Measurements from ENCODE around the gene COL4A2.

Gene COL4A2

GRCh38 chr13:110472904-110473563 lies 165.9 kb downstream of the COL4A2 start:
- H3K36me3 ChIP-seq, result no peaks in the 10 kb centered on the region

GRCh38 chr13:110474713-110475112 lies 167.6 kb downstream of the COL4A2 start:
- H3K27me3 ChIP-seq, result no peaks in the 10 kb centered on the region

More at GRCh38 chr13:110472904-110473563, 165.9 kb downstream of the COL4A2 start:
- H3K4me2 ChIP-seq, result peak overlapping the region; percentile 60 to 98 (median 77)
- no peak overlapping the region; a peak in 1 of 20 replicates for H3K4me3 ChIP-seq
- peak overlapping the region; percentile 31 to 94 (median 61); a peak in 19 of 22 replicates for H3K27ac ChIP-seq
- peaks cover 0 to 13% (median 0%) of the 10 kb centered on the region in 11 experiments; a peak in 3 of 22 replicates for H3K9me3 ChIP-seq (replicated peaks in 1 of 11)
- H3K4me1 ChIP-seq, result peaks cover 64 to 98% (median 86%) of the 10 kb centered on the region in 10 experiments
- H4K20me1 ChIP-seq, result peaks cover 0 to 4% (median 0%) of the 10 kb centered on the region in 11 experiments; a peak in 1 of 22 replicates
- no peak for TF ChIP-seq Cebpa-rat (IDR thresholded peaks at IDR 0.05)
- peak overlapping the region in 3 of 11 experiments; percentile 14 to 38 (median 30); a peak in 1 of 22 replicates for H3K9ac ChIP-seq
- no peaks in the 10 kb centered on the region for H3K27me3 ChIP-seq

GRCh38 chr13:110475117-110475516 lies 168.0 kb downstream of the COL4A2 start:
- Histone ChIP-seq H3K4me3 (no peak overlapping the region), H3K4me1 (peaks cover 67 to 98% (median 90%) of the 10 kb centered on the region in 10 experiments), H3K4me2 (peak overlapping the region in 10 of 11 experiments; percentile 3 to 58 (median 34); a peak in 14 of 22 replicates), H4K20me1 (peaks cover 0 to 4% (median 0%) of the 10 kb centered on the region in 11 experiments; a peak in 1 of 22 replicates), H3K27me3 (no peaks in the 10 kb centered on the region), H3K9me3 (replicated peaks in 1 of 11) (peaks cover 0 to 13% (median 0%) of the 10 kb centered on the region in 11 experiments; a peak in 3 of 22 replicates), H3K27ac (no peak overlapping the region), H3K36me3 (no peaks in the 10 kb centered on the region), H3K9ac (no peak overlapping the region)
- no peak for TF ChIP-seq Cebpa-rat (IDR thresholded peaks at IDR 0.05)

More at GRCh38 chr13:110474713-110475112, 167.6 kb downstream of the COL4A2 start:
- Histone ChIP-seq H3K9me3 (replicated peaks in 1 of 11) (peaks cover 0 to 13% (median 0%) of the 10 kb centered on the region in 11 experiments; a peak in 3 of 22 replicates), H3K9ac (no peak overlapping the region), H3K27ac (no peak overlapping the region), H3K4me3 (no peak overlapping the region), H3K36me3 (no peaks in the 10 kb centered on the region), H3K4me1 (peaks cover 69 to 99% (median 91%) of the 10 kb centered on the region in 10 experiments), H3K4me2 (peak overlapping the region in 8 of 11 experiments; percentile 3 to 58 (median 37); a peak in 11 of 22 replicates), H4K20me1 (peaks cover 0 to 4% (median 0%) of the 10 kb centered on the region in 11 experiments; a peak in 1 of 22 replicates)
- no peak for TF ChIP-seq Cebpa-rat (IDR thresholded peaks at IDR 0.05)

GRCh38 chr13:110475550-110476219 lies 168.6 kb downstream of the COL4A2 start:
- Histone ChIP-seq H3K4me1 (peaks cover 61 to 93% (median 84%) of the 10 kb centered on the region in 10 experiments), H3K27me3 (no peaks in the 10 kb centered on the region), H3K4me2 (peak overlapping the region; percentile 3 to 58 (median 33); a peak in 18 of 22 replicates), H3K9me3 (replicated peaks in 1 of 11) (peaks cover 0 to 13% (median 0%) of the 10 kb centered on the region in 11 experiments; a peak in 3 of 22 replicates), H4K20me1 (peaks cover 0 to 4% (median 0%) of the 10 kb centered on the region in 11 experiments; a peak in 1 of 22 replicates), H3K4me3 (no peak overlapping the region), H3K9ac (no peak overlapping the region), H3K27ac (no peak overlapping the region), H3K36me3 (no peaks in the 10 kb centered on the region)
- no peak for TF ChIP-seq Cebpa-rat (IDR thresholded peaks at IDR 0.05)

GRCh38 chr13:110476220-110476617 lies 169.1 kb downstream of the COL4A2 start:
- H3K9ac ChIP-seq, result no peak overlapping the region
- H3K4me1 ChIP-seq, result peaks cover 56 to 88% (median 79%) of the 10 kb centered on the region in 10 experiments
- no peaks in the 10 kb centered on the region for H3K27me3 ChIP-seq
- H3K9me3 ChIP-seq (replicated peaks in 1 of 11), result peaks cover 0 to 13% (median 0%) of the 10 kb centered on the region in 11 experiments; a peak in 3 of 22 replicates
- peaks cover 0 to 4% (median 0%) of the 10 kb centered on the region in 11 experiments; a peak in 1 of 22 replicates for H4K20me1 ChIP-seq
- TF ChIP-seq Cebpa-rat (IDR thresholded peaks at IDR 0.05), result no peak
- H3K4me2 ChIP-seq, result peak overlapping the region in 10 of 11 experiments; percentile 3 to 58 (median 32); a peak in 15 of 22 replicates
- no peak overlapping the region for H3K27ac ChIP-seq
- no peak overlapping the region for H3K4me3 ChIP-seq
- H3K36me3 ChIP-seq, result no peaks in the 10 kb centered on the region

- Histone ChIP-seq H3K27ac (no peak overlapping the region), H3K9ac (no peak overlapping the region), H3K27me3 (no peaks in the 10 kb centered on the region), H3K4me3 (no peak overlapping the region), H4K20me1 (no peaks in the 10 kb centered on the region), H3K36me3 (no peaks in the 10 kb centered on the region), H3K9me3 (replicated peaks in 1 of 11) (peaks cover 0 to 7% (median 0%) of the 10 kb centered on the region in 11 experiments; a peak in 3 of 22 replicates), H3K4me2 (peak overlapping the region; percentile 0 to 62 (median 32); a peak in 16 of 22 replicates), H3K4me1 (peaks cover 42 to 72% (median 63%) of the 10 kb centered on the region in 10 experiments)
- TF ChIP-seq Cebpa-rat (IDR thresholded peaks at IDR 0.05), result no peak
Observed at GRCh38 chr13:110477706-110478245, 170.7 kb downstream of the COL4A2 start.

- Histone ChIP-seq H3K9ac (peak overlapping the region in 1 of 11 experiments; percentile 30; a peak in 1 of 22 replicates), H4K20me1 (no peaks in the 10 kb centered on the region), H3K36me3 (no peaks in the 10 kb centered on the region), H3K9me3 (replicated peaks in 1 of 11) (no peaks in the 10 kb centered on the region), H3K4me2 (peak overlapping the region; percentile 21 to 64 (median 44); a peak in 20 of 22 replicates), H3K27me3 (no peaks in the 10 kb centered on the region), H3K4me3 (no peak overlapping the region), H3K27ac (peak overlapping the region in 2 of 11 experiments; percentile 7 to 32; a peak in 2 of 22 replicates), H3K4me1 (peaks cover 41 to 64% (median 55%) of the 10 kb centered on the region in 10 experiments)
- TF ChIP-seq Cebpa-rat (IDR thresholded peaks at IDR 0.05), result no peak
Observed at GRCh38 chr13:110478405-110479214, 171.5 kb downstream of the COL4A2 start.

- Histone ChIP-seq H3K36me3 (no peaks in the 10 kb centered on the region), H3K4me1 (peaks cover 41 to 58% (median 51%) of the 10 kb centered on the region in 10 experiments), H3K9me3 (replicated peaks in 1 of 11) (no peaks in the 10 kb centered on the region), H3K27me3 (no peaks in the 10 kb centered on the region), H3K4me3 (no peak overlapping the region), H3K27ac (peak overlapping the region in 2 of 11 experiments; percentile 7 to 32; a peak in 3 of 22 replicates), H3K4me2 (peak overlapping the region; percentile 21 to 64 (median 44); a peak in 20 of 22 replicates), H3K9ac (peak overlapping the region in 1 of 11 experiments; percentile 30; a peak in 1 of 22 replicates), H4K20me1 (no peaks in the 10 kb centered on the region)
- TF ChIP-seq Cebpa-rat (IDR thresholded peaks at IDR 0.05), result no peak
Observed at GRCh38 chr13:110479215-110479545, 172.1 kb downstream of the COL4A2 start.
